A549 (cell line): ENCODE measurements around the gene DHPS. TPM values are rescaled to one million over a fixed set of nuclear protein-coding genes. Genes with fewer than 3 reads are reported as not detected.

ENCODE experiments used
- ATAC-seq, 2 experiments: fragments of 200-7000 bp in 1 of 2; fragments of >200 bp in 1 of 2; cut with Nextera tagmentation in 1 of 2; cut with Tn5 transposase in 1 of 2; 3 replicates each; pipeline versions ENCODE4 v1.8.0 to v1.9.1; 2018 to 2020; ENCODE audit warnings: mild to moderate bottlenecking in 1 of 2, moderate library complexity in 1 of 2
- CTCF ChIA-PET: fragments of 300-600 bp; sonication (Branson Sonifier 250); formaldehyde crosslinking; extraction: SDS; loops from one replicate; lab custom pipeline; 2021; ENCODE audit warnings: antibody characterized with exemption, inconsistent platforms; lab: Yijun Ruan, JAX
- POLR2A ChIA-PET: fragments of 350-600 bp; formaldehyde crosslinking; extraction: SDS; loops from one replicate; lab custom pipeline; 2021; ENCODE audit warnings: antibody characterized with exemption, inconsistent platforms; lab: Yijun Ruan, JAX
- DNase-seq, 2 experiments: peaks; one replicate each; pipeline versions ENCODE4 v3.0.0 to v3.0.0-alpha.2; 2011 to 2016; ENCODE audit warnings: low read depth in 1 of 2, low spot score in 1 of 2
- FAIRE-seq: peaks from 2 replicates; lab custom pipeline; 2011; peaks lifted over from hg19 to GRCh38; lab: Jason Lieb, UNC
- H3K27ac ChIP-seq, 2 experiments: fragments of >200 bp; sonication (Bioruptor Twin); formaldehyde crosslinking; 3 replicates each; pipeline ENCODE4 v1.5.1; 2016 to 2017
- H3K4me1 ChIP-seq: fragments of >200 bp; sonication (Bioruptor Twin); formaldehyde crosslinking; 3 replicates; pipeline ENCODE4 v1.6.1; 2016
- H3K4me2 ChIP-seq: fragments of >200 bp; sonication (Bioruptor Twin); formaldehyde crosslinking; 3 replicates; pipeline ENCODE4 v1.6.1; 2016
- H3K4me3 ChIP-seq: fragments of >200 bp; sonication (Bioruptor Twin); formaldehyde crosslinking; 3 replicates; pipeline ENCODE4 v1.5.1; 2016
- H3K9me3 ChIP-seq: fragments of >200 bp; sonication (Bioruptor Twin); formaldehyde crosslinking; 3 replicates; pipeline ENCODE4 v1.6.1; 2016
- BHLHE40 ChIP-seq: IDR thresholded peaks from 2 replicates; pipeline ENCODE4 v1.6.1; 2012; ENCODE audit warnings: low read depth, low read length, inconsistent platforms
- CBX2 ChIP-seq: fragments of 200-600 bp; sonication (generic); IDR thresholded peaks from 2 replicates; pipeline ENCODE4 v1.6.1; 2016; ENCODE audit warnings: low read depth, mild to moderate bottlenecking, borderline replicate concordance
- CEBPB ChIP-seq, 2 experiments: fragments of >200 bp in 1 of 2; sonication (Bioruptor Twin) in 1 of 2; formaldehyde crosslinking in 1 of 2; IDR thresholded peaks; 2 replicates each; pipeline ENCODE4 v1.6.1; 2012 to 2016
- CHD2 ChIP-seq: fragments of 150-350 bp; IDR thresholded peaks from 2 replicates; pipeline ENCODE4 v1.6.1; 2014; ENCODE audit warnings: low read length; ENCODE audit not compliant: partially characterized antibody
- CHD4 ChIP-seq: fragments of 200-600 bp; sonication (generic); IDR thresholded peaks from 2 replicates; pipeline ENCODE4 v1.6.1; 2016; ENCODE audit warnings: antibody characterized with exemption, mild to moderate bottlenecking, borderline replicate concordance
- E2F6 ChIP-seq: IDR thresholded peaks from 2 replicates; pipeline ENCODE4 v1.6.1; 2012; ENCODE audit warnings: low read depth, borderline replicate concordance
- ELK1 ChIP-seq: fragments of 150-350 bp; IDR thresholded peaks from 2 replicates; pipeline ENCODE4 v1.6.1; 2014; ENCODE audit warnings: low read depth, mild to moderate bottlenecking, low read length
- ESRRA ChIP-seq: fragments of 150-350 bp; IDR thresholded peaks from 2 replicates; pipeline ENCODE4 v1.6.1; 2014; ENCODE audit warnings: mild to moderate bottlenecking, low read length, borderline replicate concordance
- GATA3 ChIP-seq: IDR thresholded peaks from 2 replicates; pipeline ENCODE4 v1.6.1; 2012; ENCODE audit warnings: borderline replicate concordance
- HDAC2 ChIP-seq: fragments of 200-600 bp; sonication (generic); IDR thresholded peaks from 2 replicates; pipeline ENCODE4 v1.6.1; 2016
- HES2 ChIP-seq: fragments of >200 bp; sonication (Bioruptor Twin); formaldehyde crosslinking; IDR thresholded peaks from 2 replicates; pipeline ENCODE4 v1.6.1; 2016
- HOXB13 ChIP-seq: fragments of 250-450 bp; sonication (Bioruptor Pico); IDR thresholded peaks from 2 replicates; pipeline ENCODE4 v1.5.0; 2020; ENCODE audit warnings: low read depth, mild to moderate bottlenecking, moderate library complexity
- KDM1A ChIP-seq: fragments of 200-600 bp; sonication (generic); IDR thresholded peaks from 2 replicates; pipeline ENCODE4 v1.6.1; 2016; ENCODE audit warnings: low read depth, mild to moderate bottlenecking
- KDM5A ChIP-seq: fragments of 200-600 bp; sonication (generic); IDR thresholded peaks from 2 replicates; pipeline ENCODE4 v1.6.1; 2016; ENCODE audit warnings: antibody characterized with exemption, mild to moderate bottlenecking
- MAX ChIP-seq: IDR thresholded peaks from 2 replicates; pipeline ENCODE4 v1.6.1; 2012
- NR3C1 ChIP-seq: fragments of >200 bp; sonication (Bioruptor Twin); formaldehyde crosslinking; IDR thresholded peaks from 3 replicates; pipeline ENCODE4 v1.6.1; 2017
- PHF8 ChIP-seq: fragments of 200-600 bp; sonication (generic); IDR thresholded peaks from 2 replicates; pipeline ENCODE4 v1.6.1; 2016; ENCODE audit warnings: low read depth, mild to moderate bottlenecking, antibody characterized with exemption, moderate library complexity, borderline replicate concordance
- RARB ChIP-seq: fragments of 250-450 bp; sonication (Bioruptor Pico); IDR thresholded peaks from 2 replicates; pipeline ENCODE4 v1.8.0; 2021; ENCODE audit warnings: mild to moderate bottlenecking, moderate library complexity
- RNF2 ChIP-seq: fragments of 200-600 bp; sonication (generic); IDR thresholded peaks from 2 replicates; pipeline ENCODE4 v1.6.1; 2016; ENCODE audit warnings: low read depth, mild to moderate bottlenecking, antibody characterized with exemption, moderate library complexity, borderline replicate concordance
- SREBF2 ChIP-seq: fragments of 450-650 bp; IDR thresholded peaks from 2 replicates; pipeline ENCODE4 v1.6.1; 2014; ENCODE audit warnings: mild to moderate bottlenecking, moderate library complexity
- TFCP2L1 ChIP-seq: fragments of 250-450 bp; sonication (Bioruptor Pico); IDR thresholded peaks from 2 replicates; pipeline ENCODE4 v1.5.0; 2021; ENCODE audit warnings: mild to moderate bottlenecking
- USF2 ChIP-seq: fragments of 450-650 bp; IDR thresholded peaks from 2 replicates; pipeline ENCODE4 v1.6.1; 2014; ENCODE audit warnings: antibody characterized with exemption
- ZFP36 ChIP-seq: fragments of 450-650 bp; IDR thresholded peaks from 2 replicates; pipeline ENCODE4 v1.6.1; 2014; ENCODE audit warnings: borderline replicate concordance; ENCODE audit not compliant: partially characterized antibody
- ZNF302 ChIP-seq: fragments of 250-450 bp; sonication (Bioruptor Pico); IDR thresholded peaks from 2 replicates; pipeline ENCODE4 v1.9.0; 2021; ENCODE audit warnings: inconsistent platforms, mild to moderate bottlenecking, moderate library complexity
- WGBS: methylation state at CpG from one replicate; pipeline ENCODE4 v1.1.6; 2017; ENCODE audit errors: missing lambda C conversion rate; 5-methylcytosine and 5-hydroxymethylcytosine counted together
- polyA plus RNA-seq, 4 experiments: library from polyadenylated mRNA; depleted of rRNA in 3 of 4; stranded (reverse); fragments of >200 nt; fragmentation: RNase III in 1 of 4; extraction: RNeasy Plus Mini Kit Qiagen cat#74134 plus additional on column Dnase treatment in 1 of 4; gene quantifications; 2 replicates in 3 of 4; 3 replicates in 1 of 4; pipeline ENCODE4 v1.2.3, GENCODE V29; 2011 to 2017
- TF ChIP-seq, protein P1 (sequence below): fragments of 250-450 bp; sonication (Bioruptor Pico); IDR thresholded peaks from 2 replicates; pipeline ENCODE4 v1.5.0; 2021; ENCODE audit warnings: mild to moderate bottlenecking, moderate library complexity, borderline replicate concordance
- TF ChIP-seq, protein P2 (sequence below): fragments of 250-450 bp; sonication (Bioruptor Pico); IDR thresholded peaks from 2 replicates; pipeline ENCODE4 v1.5.0; 2020; ENCODE audit warnings: low read depth, mild to moderate bottlenecking, moderate library complexity

Gene DHPS
- polyA plus RNA-seq, 2 of the 4 experiments (the other 2 are of a cell fraction): 57.8 to 71.9 TPM

DNA sequence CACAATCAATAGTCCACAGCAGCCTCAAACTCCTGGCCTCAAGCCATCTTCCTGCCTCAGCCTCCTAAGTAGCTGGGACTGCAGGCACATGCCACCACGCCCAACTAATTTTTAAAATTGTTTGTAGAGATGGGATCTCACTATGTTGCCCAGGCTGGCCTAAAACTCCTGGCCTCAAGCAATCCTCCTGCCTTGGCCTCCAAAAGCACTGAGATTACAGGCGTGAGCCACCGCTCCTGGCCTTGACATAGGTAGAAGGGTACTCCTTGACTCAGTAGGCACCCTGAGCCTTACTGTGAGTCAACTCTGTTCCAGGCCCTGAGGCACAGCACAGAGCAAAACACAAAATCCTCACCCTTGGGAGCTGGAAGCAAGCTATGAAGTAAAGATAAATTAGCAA, 34.2 kb upstream of the DHPS start:
- Histone ChIP-seq H3K4me3 (no peak overlapping the region), H3K9me3 (no peaks in the 10 kb centered on the region), H3K4me1 (peaks cover 5% of the 10 kb centered on the region; the same call in 1 of the 3 replicates), H3K27ac (no peak overlapping the region), H3K4me2 (no peak overlapping the region)
- TF ChIP-seq BHLHE40 (no peak), KDM5A (no peak), ELK1 (no peak), CHD4 (no peak), CHD2 (no peak), CEBPB (IDR thresholded peaks at IDR 0.05) (no peak), TFCP2L1 (CRISPR knock-in tag) (no peak), GATA3 (no peak), PHF8 (no peak), E2F6 (no peak), ZNF302 (CRISPR knock-in tag) (no peak), RARB (CRISPR knock-in tag) (no peak), HES2 (no peak), MAX (no peak)
- TF ChIP-seq, protein P1, sequence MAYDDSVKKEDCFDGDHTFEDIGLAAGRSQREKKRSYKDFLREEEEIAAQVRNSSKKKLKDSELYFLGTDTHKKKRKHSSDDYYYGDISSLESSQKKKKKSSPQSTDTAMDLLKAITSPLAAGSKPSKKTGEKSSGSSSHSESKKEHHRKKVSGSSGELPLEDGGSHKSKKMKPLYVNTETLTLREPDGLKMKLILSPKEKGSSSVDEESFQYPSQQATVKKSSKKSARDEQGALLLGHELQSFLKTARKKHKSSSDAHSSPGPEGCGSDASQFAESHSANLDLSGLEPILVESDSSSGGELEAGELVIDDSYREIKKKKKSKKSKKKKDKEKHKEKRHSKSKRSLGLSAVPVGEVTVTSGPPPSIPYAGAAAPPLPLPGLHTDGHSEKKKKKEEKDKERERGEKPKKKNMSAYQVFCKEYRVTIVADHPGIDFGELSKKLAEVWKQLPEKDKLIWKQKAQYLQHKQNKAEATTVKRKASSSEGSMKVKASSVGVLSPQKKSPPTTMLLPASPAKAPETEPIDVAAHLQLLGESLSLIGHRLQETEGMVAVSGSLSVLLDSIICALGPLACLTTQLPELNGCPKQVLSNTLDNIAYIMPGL (CRISPR knock-in tag): no peak
- POLR2A ChIA-PET: no interaction called here
- 82% methylated on average over 3 of the region's 3 CpGs for WGBS
- ATAC-seq (no peak), FAIRE-seq (no peak), DNase-seq (no peak)
- CTCF ChIA-PET: interaction anchor here (1.1 to 7.4 kb wide), 6 partner anchors 21 to 132 kb away, joined by 3 to 46 read pairs (median 4); no protein-coding TSS in a partner anchor

GRCh38 chr19:12715102-12715501, 33.4 kb upstream of the DHPS start:
- DNase-seq: no peak
- POLR2A ChIA-PET: no interaction called here
- Histone ChIP-seq H3K27ac (no peak overlapping the region), H3K4me1 (no peaks in the 10 kb centered on the region), H3K4me2 (no peak overlapping the region), H3K4me3 (no peak overlapping the region), H3K9me3 (no peaks in the 10 kb centered on the region)
- no peak for ATAC-seq
- 100% methylated on average over 5 of the region's 15 CpGs for whole genome bisulfite sequencing
- FAIRE-seq: no peak
- TF ChIP-seq CBX2 (no peak), KDM1A (no peak), RNF2 (no peak), USF2 (no peak), HOXB13 (CRISPR knock-in tag) (no peak), PHF8 (no peak), E2F6 (no peak), HDAC2 (no peak), NR3C1 (no peak), ESRRA (no peak), SREBF2 (no peak), ZFP36 (no peak)
- TF ChIP-seq, protein P2, sequence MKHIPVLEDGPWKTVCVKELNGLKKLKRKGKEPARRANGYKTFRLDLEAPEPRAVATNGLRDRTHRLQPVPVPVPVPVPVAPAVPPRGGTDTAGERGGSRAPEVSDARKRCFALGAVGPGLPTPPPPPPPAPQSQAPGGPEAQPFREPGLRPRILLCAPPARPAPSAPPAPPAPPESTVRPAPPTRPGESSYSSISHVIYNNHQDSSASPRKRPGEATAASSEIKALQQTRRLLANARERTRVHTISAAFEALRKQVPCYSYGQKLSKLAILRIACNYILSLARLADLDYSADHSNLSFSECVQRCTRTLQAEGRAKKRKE (CRISPR knock-in tag): no peak
- CTCF ChIA-PET: interaction anchor here (1.2 to 7.4 kb wide), 4 partner anchors 42 to 133 kb away, joined by 3 to 46 read pairs (median 12); no protein-coding TSS in a partner anchor
